Tibial artery (tissue), 4 donors: ENCODE measurements around the gene ARL14EP.

ENCODE experiments used
- DNase-seq, 2 donors: peaks; one replicate each; pipeline ENCODE4 v3.0.0-alpha.2; 2019
- H3K27ac ChIP-seq, 2 donors: fragments of 200-600 bp; sonication (generic) in 1 of 2; 1 replicate in 1 of 2; 2 replicates in 1 of 2; pipeline ENCODE4 v1.5.1; 2018 to 2019; ENCODE audit warnings: mild to moderate bottlenecking in 1 of 2
- H3K27me3 ChIP-seq, 2 donors: fragments of 200-600 bp; sonication (generic) in 1 of 2; one replicate each; pipeline versions ENCODE4 v1.5.1 to v1.6.0; 2016 to 2019
- H3K36me3 ChIP-seq, 3 donors: fragments of 200-600 bp; sonication (generic) in 2 of 3; one replicate each; pipeline ENCODE4 v1.5.1; 2016 to 2019; ENCODE audit warnings: mild to moderate bottlenecking in 2 of 3
- H3K4me1 ChIP-seq, 4 donors: fragments of 200-600 bp; sonication (generic) in 2 of 4; 1 replicate in 3 of 4; 2 replicates in 1 of 4; pipeline ENCODE4 v1.5.1; 2016 to 2019
- H3K4me3 ChIP-seq, 2 donors: fragments of 200-600 bp; sonication (generic) in 1 of 2; 1 replicate in 1 of 2; 2 replicates in 1 of 2; pipeline ENCODE4 v1.5.1; 2018 to 2019; ENCODE audit warnings: mild to moderate bottlenecking in 2 of 2
- H3K9me3 ChIP-seq, 3 donors: fragments of 200-600 bp; sonication (generic) in 1 of 3; one replicate each; pipeline ENCODE4 v1.5.1; 2016 to 2019
- CTCF ChIP-seq, 2 experiments: fragments of 200-600 bp in 1 of 2; fragments of 450-650 bp in 1 of 2; IDR thresholded peaks; one replicate each; pipeline ENCODE4 v1.5.1; 2017 to 2019; ENCODE audit warnings: antibody characterized with exemption in 2 of 2, mild to moderate bottlenecking in 1 of 2, moderate library complexity in 1 of 2
- intact Hi-C: fragments of 100-400 bp; cut with DNase I; formaldehyde crosslinking; loops from one replicate; pipeline ENCODE4 v1.15.0; 2023; ENCODE audit warnings: low total_unique reads

ARL14EP gene

GRCh38 chr11:30304620-30305019 is 18.3 kb upstream of the ARL14EP start:
- Histone ChIP-seq H3K27me3 (no peaks in the 10 kb centered on the region), H3K4me1 (no peaks in the 10 kb centered on the region), H3K9me3 (no peaks in the 10 kb centered on the region), H3K4me3 (no peak overlapping the region), H3K36me3 (no peaks in the 10 kb centered on the region), H3K27ac (no peak overlapping the region)
- DNase-seq = no peak
- intact Hi-C loops = no loop called here
- TF ChIP-seq CTCF (IDR thresholded peaks at IDR 0.05) = no peak

- Histone ChIP-seq H3K36me3 (no peaks in the 10 kb centered on the region), H3K9me3 (peaks cover 0 to 6% (median 0%) of the 10 kb centered on the region in 3 donors), H3K4me3 (no peak overlapping the region), H3K27ac (no peak overlapping the region), H3K4me1 (no peaks in the 10 kb centered on the region), H3K27me3 (peaks cover 0 to 4% of the 10 kb centered on the region in 2 donors)
- intact Hi-C loops = no loop called here
- TF ChIP-seq CTCF (IDR thresholded peaks at IDR 0.05) = no peak
- DNase-seq = no peak
These were observed 12.3 kb upstream of the ARL14EP start for GRCh38 chr11:30310623-30311022.

GRCh38 chr11:30311189-30311588 is 11.7 kb upstream of the ARL14EP start:
- no peaks in the 10 kb centered on the region for H3K4me1 ChIP-seq
- peaks cover 0 to 6% (median 0%) of the 10 kb centered on the region in 3 donors for H3K9me3 ChIP-seq
- intact Hi-C loops = no loop called here
- TF ChIP-seq CTCF (IDR thresholded peaks at IDR 0.05) = no peak
- H3K4me3 ChIP-seq = no peak overlapping the region
- no peak overlapping the region for H3K27ac ChIP-seq
- no peak for DNase-seq
- peaks cover 0 to 4% of the 10 kb centered on the region in 2 donors for H3K27me3 ChIP-seq
- H3K36me3 ChIP-seq = no peaks in the 10 kb centered on the region

GRCh38 chr11:30312243-30312642 is 10.7 kb upstream of the ARL14EP start:
- H3K9me3 ChIP-seq = peaks cover 0 to 6% (median 0%) of the 10 kb centered on the region in 3 donors
- H3K4me1 ChIP-seq = no peaks in the 10 kb centered on the region
- H3K27ac ChIP-seq = no peak overlapping the region
- intact Hi-C loops = no loop called here
- no peak for DNase-seq
- H3K27me3 ChIP-seq = peaks cover 0 to 4% of the 10 kb centered on the region in 2 donors
- no peak for TF ChIP-seq CTCF (IDR thresholded peaks at IDR 0.05)
- no peaks in the 10 kb centered on the region for H3K36me3 ChIP-seq
- no peak overlapping the region for H3K4me3 ChIP-seq

GRCh38 chr11:30313580-30313979 is 9.3 kb upstream of the ARL14EP start:
- Histone ChIP-seq H3K4me3 (no peak overlapping the region), H3K27me3 (peaks cover 0 to 4% of the 10 kb centered on the region in 2 donors), H3K4me1 (no peaks in the 10 kb centered on the region), H3K27ac (no peak overlapping the region), H3K9me3 (peaks cover 0 to 6% (median 0%) of the 10 kb centered on the region in 3 donors), H3K36me3 (no peaks in the 10 kb centered on the region)
- DNase-seq = no peak
- intact Hi-C loops = no loop called here
- no peak for TF ChIP-seq CTCF (IDR thresholded peaks at IDR 0.05)

GRCh38 chr11:30314625-30315024 is 8.3 kb upstream of the ARL14EP start:
- intact Hi-C loops = no loop called here
- Histone ChIP-seq H3K27ac (no peak overlapping the region), H3K36me3 (no peaks in the 10 kb centered on the region), H3K4me1 (no peaks in the 10 kb centered on the region), H3K4me3 (no peak overlapping the region), H3K27me3 (peaks cover 0 to 4% of the 10 kb centered on the region in 2 donors), H3K9me3 (peaks cover 0 to 6% (median 0%) of the 10 kb centered on the region in 3 donors)
- no peak for TF ChIP-seq CTCF (IDR thresholded peaks at IDR 0.05)
- DNase-seq = no peak
